ENCODE results near the gene SLC6A3. TPM values are rescaled to one million over a fixed set of nuclear protein-coding genes. Genes with fewer than 3 reads are reported as not detected.
"Not testable (repeated sequence)": the region's sequence is repeated elsewhere in the genome, so short reads cannot be mapped to it uniquely, and the experiment has no call there.

SLC6A3 gene
- total and polyA plus RNA-seq, 3 donors from 2014 or later: 0.55 to 1.5 (median 0.83) TPM

- DNase-seq: no peak
- H3K27ac ChIP-seq: no peak overlapping the region
- H3K4me1 ChIP-seq: no peaks in the 10 kb centered on the region
- no peaks in the 10 kb centered on the region for H3K27me3 ChIP-seq
- H3K4me3 ChIP-seq: no peak overlapping the region
- WGBS, 2 donors: 80 to 88% methylated on average over 4 of the region's 4 CpGs
- TF ChIP-seq CTCF (IDR thresholded peaks at IDR 0.05): no peak
- no peak for TF ChIP-seq POLR2A (IDR thresholded peaks at IDR 0.05)
- H3K9me3 ChIP-seq: no peaks in the 10 kb centered on the region
- no peaks in the 10 kb centered on the region for H3K36me3 ChIP-seq (ENCODE audit: low read depth, missing control alignments)
- intact Hi-C loops (cut with DNase I; ENCODE audit: low total_unique reads): no loop called here
Observed at GRCh38 chr5:1360861-1361260, 84.4 kb downstream of the SLC6A3 start.

- WGBS, 2 donors: 87 to 91% methylated on average over 7 of the region's 7 CpGs
- H3K4me1 ChIP-seq; H3K4me3 ChIP-seq; DNase-seq; H3K9me3 ChIP-seq; intact Hi-C loops (cut with DNase I; ENCODE audit: low total_unique reads); H3K27me3 ChIP-seq; H3K36me3 ChIP-seq (ENCODE audit: low read depth, missing control alignments); H3K27ac ChIP-seq: not testable (repeated sequence)
Observed at GRCh38 chr5:1360367-1360766, 84.9 kb downstream of the SLC6A3 start.

GRCh38 chr5:1359713-1360112, 85.5 kb downstream of the SLC6A3 start:
- Histone ChIP-seq H3K27ac (no peak overlapping the region), H3K9me3 (no peaks in the 10 kb centered on the region), H3K4me1 (no peaks in the 10 kb centered on the region), H3K4me3 (no peak overlapping the region), H3K27me3 (no peaks in the 10 kb centered on the region), H3K36me3 (ENCODE audit: low read depth, missing control alignments) (no peaks in the 10 kb centered on the region)
- WGBS, 2 donors: 88 to 91% methylated on average over 11 of the region's 11 CpGs
- DNase-seq: no peak
- intact Hi-C loops (cut with DNase I; ENCODE audit: low total_unique reads): no loop called here
- no peak for TF ChIP-seq CTCF (IDR thresholded peaks at IDR 0.05)
- no peak for TF ChIP-seq POLR2A (IDR thresholded peaks at IDR 0.05)

- Histone ChIP-seq H3K9me3 (no peaks in the 10 kb centered on the region), H3K4me3 (no peak overlapping the region), H3K27me3 (no peaks in the 10 kb centered on the region), H3K36me3 (ENCODE audit: low read depth, missing control alignments) (no peaks in the 10 kb centered on the region), H3K4me1 (no peaks in the 10 kb centered on the region), H3K27ac (no peak overlapping the region)
- intact Hi-C loops (cut with DNase I; ENCODE audit: low total_unique reads): no loop called here
- 17 to 77% methylated on average over 1 to 31 of the region's 31 CpGs for WGBS, 2 donors
- TF ChIP-seq POLR2A (IDR thresholded peaks at IDR 0.05) (no peak), CTCF (IDR thresholded peaks at IDR 0.05) (no peak)
- no peak for DNase-seq
Observed at GRCh38 chr5:1359031-1359645, 86.1 kb downstream of the SLC6A3 start.

GRCh38 chr5:1358726-1359025, 86.6 kb downstream of the SLC6A3 start:
- Histone ChIP-seq H3K36me3 (ENCODE audit: low read depth, missing control alignments) (no peaks in the 10 kb centered on the region), H3K27me3 (no peaks in the 10 kb centered on the region), H3K4me3 (no peak overlapping the region), H3K9me3 (no peaks in the 10 kb centered on the region), H3K27ac (no peak overlapping the region), H3K4me1 (no peaks in the 10 kb centered on the region)
- intact Hi-C loops (cut with DNase I; ENCODE audit: low total_unique reads): no loop called here
- DNase-seq: no peak
- WGBS, 2 donors: 89% methylated on average over 10 of the region's 10 CpGs; no CpG with 5 or more reads in 1 of the 2 donors
- TF ChIP-seq CTCF (IDR thresholded peaks at IDR 0.05): no peak
- TF ChIP-seq POLR2A (IDR thresholded peaks at IDR 0.05): no peak

Measured in testis (tissue), 3 donors.